Activated naive CD8-positive, alpha-beta T cell treated with anti-CD3 and anti-CD28 coated beads, Interleukin-2, amount 50 U/mL, for 24 hours (primary cell): ENCODE measurements around the gene TRMT2A.

Experiments used
- ATAC-seq: fragments of 150-1000 bp; cut with Tn5 transposase; one replicate; pipeline ENCODE4 v1.10.0; 2021
- DNase-seq: peaks from one replicate; pipeline ENCODE4 v3.0.0; 2021
- H3K27ac Mint-ChIP-seq: one replicate; pipeline ENCODE4 v1.8.0; 2021; ENCODE audit warnings: mild to moderate bottlenecking, mixed read lengths
- H3K27me3 Mint-ChIP-seq: one replicate; pipeline ENCODE4 v1.8.0; 2021; ENCODE audit warnings: mixed read lengths
- H3K36me3 Mint-ChIP-seq: one replicate; pipeline ENCODE4 v1.8.0; 2021; ENCODE audit warnings: low read depth, mixed read lengths
- H3K4me1 Mint-ChIP-seq: one replicate; pipeline ENCODE4 v1.8.0; 2021; ENCODE audit warnings: mixed read lengths
- H3K4me3 Mint-ChIP-seq: one replicate; pipeline ENCODE4 v1.8.0; 2021; ENCODE audit warnings: mild to moderate bottlenecking, moderate library complexity, mixed read lengths
- H3K9me3 Mint-ChIP-seq: one replicate; pipeline ENCODE4 v1.8.0; 2021; ENCODE audit warnings: mixed read lengths

TRMT2A gene

GRCh38 chr22:20124083-20124787 is 7.2 kb upstream of the TRMT2A start:
- no peak for ATAC-seq
- Mint-ChIP-seq H3K36me3 (peaks cover 53% of the 10 kb centered on the region), H3K4me1 (peaks cover 44% of the 10 kb centered on the region), H3K9me3 (no peaks in the 10 kb centered on the region), H3K27me3 (no peaks in the 10 kb centered on the region), H3K4me3 (no peak overlapping the region), H3K27ac (no peak overlapping the region)
- no peak for DNase-seq

DNA sequence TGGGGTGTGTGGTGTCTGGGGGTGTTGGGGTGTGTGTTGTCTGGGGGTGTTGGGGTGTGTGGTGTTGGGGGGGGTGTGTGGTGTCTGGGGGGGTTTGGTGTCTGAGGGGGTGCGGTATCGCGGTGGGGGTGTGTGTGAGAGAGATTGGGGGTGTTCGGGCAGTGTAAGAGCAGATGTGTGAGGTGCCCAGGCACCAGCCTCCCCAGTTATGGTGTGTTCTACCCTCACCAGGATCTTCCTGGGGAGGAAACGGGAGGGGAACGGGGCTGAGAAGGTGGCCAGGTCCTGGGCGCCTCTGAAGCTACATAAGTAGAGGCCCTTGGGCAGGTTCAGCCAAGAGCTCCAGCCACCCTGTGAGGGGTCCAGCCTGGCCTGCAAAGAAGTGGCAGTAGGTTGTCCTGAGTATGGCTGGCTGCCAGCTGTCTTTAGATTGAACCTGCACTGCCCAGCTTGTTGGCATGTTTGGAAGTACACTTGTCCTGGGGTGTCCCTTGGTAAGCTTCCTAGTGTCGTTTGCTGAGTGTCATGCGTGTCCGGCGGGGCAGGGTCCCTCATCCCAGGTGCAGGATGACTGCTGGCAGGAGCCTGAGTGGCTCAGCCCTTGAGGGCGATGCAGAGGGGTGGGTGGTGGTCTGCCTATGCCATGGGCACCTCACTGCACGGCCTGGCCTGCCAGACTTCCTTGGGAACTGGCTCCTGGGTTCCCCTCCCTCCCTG is 6.5 kb upstream of the TRMT2A start:
- H3K36me3 Mint-ChIP-seq: peaks cover 59% of the 10 kb centered on the region
- no peak overlapping the region for H3K4me3 Mint-ChIP-seq
- no peak for ATAC-seq
- H3K9me3 Mint-ChIP-seq: no peaks in the 10 kb centered on the region
- peaks cover 43% of the 10 kb centered on the region for H3K4me1 Mint-ChIP-seq
- no peak overlapping the region for H3K27ac Mint-ChIP-seq
- DNase-seq: no peak
- H3K27me3 Mint-ChIP-seq: no peaks in the 10 kb centered on the region

GRCh38 chr22:20121856-20122415 is 4.9 kb upstream of the TRMT2A start:
- peaks cover 60% of the 10 kb centered on the region for H3K36me3 Mint-ChIP-seq

GRCh38 chr22:20118300-20119020 is 1.4 kb upstream of the TRMT2A start:
- DNase-seq (no peak), ATAC-seq (no peak)
- Mint-ChIP-seq H3K4me1 (peaks cover 53% of the 10 kb centered on the region), H3K4me3 (peak overlapping the region; percentile 94), H3K36me3 (peaks cover 57% of the 10 kb centered on the region), H3K27ac (peak overlapping the region; percentile 94), H3K27me3 (peaks cover 3% of the 10 kb centered on the region), H3K9me3 (no peaks in the 10 kb centered on the region)

More at GRCh38 chr22:20121856-20122415, 4.9 kb upstream of the TRMT2A start:
- peak overlapping the region; percentile 74 for H3K27ac Mint-ChIP-seq
- no peak for DNase-seq
- H3K4me1 Mint-ChIP-seq: peaks cover 39% of the 10 kb centered on the region
- ATAC-seq: no peak
- H3K27me3 Mint-ChIP-seq: peaks cover 3% of the 10 kb centered on the region
- no peaks in the 10 kb centered on the region for H3K9me3 Mint-ChIP-seq
- peak overlapping the region; percentile 43 for H3K4me3 Mint-ChIP-seq

DNA sequence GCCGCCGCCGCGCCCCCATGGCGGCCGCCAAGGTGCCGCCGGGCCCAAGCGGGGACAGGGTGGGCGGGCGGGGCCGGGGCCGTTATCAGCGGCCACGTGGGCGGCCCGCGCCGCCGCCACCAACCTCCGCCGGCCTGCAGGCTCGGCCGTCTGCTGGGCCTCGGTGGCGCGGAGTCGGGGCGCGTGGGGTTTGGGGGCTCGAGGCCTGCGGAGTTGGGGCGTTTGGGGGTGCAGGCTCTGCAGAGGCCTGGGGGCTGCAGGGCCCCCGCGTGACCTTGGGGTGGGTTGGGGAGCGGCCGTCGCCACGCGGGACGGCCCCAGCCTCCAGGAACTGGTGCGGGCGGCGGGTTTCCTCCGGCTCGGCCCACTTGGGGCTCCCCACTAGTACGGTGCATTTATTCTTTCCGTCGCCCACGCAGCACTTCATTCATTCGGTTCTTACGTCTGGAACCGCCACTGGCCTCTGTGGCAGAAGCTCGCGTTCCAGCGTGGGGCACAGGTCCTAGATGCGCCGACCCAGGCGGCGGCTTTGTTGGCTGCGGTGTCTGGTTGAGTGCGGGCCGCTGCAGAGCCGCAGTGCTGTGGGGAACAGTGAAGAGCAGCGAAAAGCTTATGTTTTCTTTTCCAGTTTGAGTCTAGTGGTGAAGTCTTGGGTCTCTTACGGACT is 740 bp upstream of the TRMT2A start:
- Mint-ChIP-seq H3K9me3 (no peaks in the 10 kb centered on the region), H3K27ac (peak overlapping the region; percentile 94), H3K4me3 (peak overlapping the region; percentile 94), H3K4me1 (peaks cover 56% of the 10 kb centered on the region), H3K27me3 (peaks cover 3% of the 10 kb centered on the region), H3K36me3 (peaks cover 57% of the 10 kb centered on the region)
- DNase-seq (peak; percentile 86), ATAC-seq (peak; percentile 35)

DNA sequence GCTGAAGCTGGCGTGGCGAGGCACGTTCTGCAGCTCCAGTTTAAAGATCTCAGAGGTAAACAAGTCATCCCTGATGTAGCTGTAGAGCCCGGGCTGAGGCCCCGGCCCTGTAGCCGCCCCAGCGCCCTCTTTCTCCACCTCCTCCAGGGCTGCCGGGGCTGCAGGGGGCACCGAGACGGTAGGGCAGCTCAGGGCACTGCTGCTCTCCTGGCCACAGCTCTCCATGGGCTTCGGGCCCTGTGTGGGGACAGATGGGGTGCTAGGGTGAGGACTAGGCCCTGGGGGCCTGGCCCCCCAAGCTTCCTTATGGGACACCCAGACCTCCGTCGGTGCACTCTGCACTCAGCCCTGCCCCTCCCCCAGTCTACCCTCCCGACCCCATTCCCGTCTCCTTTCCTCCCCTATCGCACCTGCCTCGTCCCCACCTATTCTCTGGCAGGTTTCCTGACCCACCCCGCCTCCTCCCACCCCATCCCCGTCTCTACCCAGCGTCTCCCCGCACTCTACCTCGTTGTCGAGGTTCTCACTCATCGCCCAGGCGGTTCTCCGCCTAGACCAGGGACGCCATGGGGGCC is 563 bp downstream of the TRMT2A start:
- peaks cover 3% of the 10 kb centered on the region for H3K27me3 Mint-ChIP-seq
- peak overlapping the region; percentile 93 for H3K27ac Mint-ChIP-seq
- H3K4me1 Mint-ChIP-seq: peaks cover 57% of the 10 kb centered on the region
- peaks cover 49% of the 10 kb centered on the region for H3K36me3 Mint-ChIP-seq
- DNase-seq: no peak
- ATAC-seq: no peak
- H3K4me3 Mint-ChIP-seq: peak overlapping the region; percentile 89
- no peaks in the 10 kb centered on the region for H3K9me3 Mint-ChIP-seq

DNA sequence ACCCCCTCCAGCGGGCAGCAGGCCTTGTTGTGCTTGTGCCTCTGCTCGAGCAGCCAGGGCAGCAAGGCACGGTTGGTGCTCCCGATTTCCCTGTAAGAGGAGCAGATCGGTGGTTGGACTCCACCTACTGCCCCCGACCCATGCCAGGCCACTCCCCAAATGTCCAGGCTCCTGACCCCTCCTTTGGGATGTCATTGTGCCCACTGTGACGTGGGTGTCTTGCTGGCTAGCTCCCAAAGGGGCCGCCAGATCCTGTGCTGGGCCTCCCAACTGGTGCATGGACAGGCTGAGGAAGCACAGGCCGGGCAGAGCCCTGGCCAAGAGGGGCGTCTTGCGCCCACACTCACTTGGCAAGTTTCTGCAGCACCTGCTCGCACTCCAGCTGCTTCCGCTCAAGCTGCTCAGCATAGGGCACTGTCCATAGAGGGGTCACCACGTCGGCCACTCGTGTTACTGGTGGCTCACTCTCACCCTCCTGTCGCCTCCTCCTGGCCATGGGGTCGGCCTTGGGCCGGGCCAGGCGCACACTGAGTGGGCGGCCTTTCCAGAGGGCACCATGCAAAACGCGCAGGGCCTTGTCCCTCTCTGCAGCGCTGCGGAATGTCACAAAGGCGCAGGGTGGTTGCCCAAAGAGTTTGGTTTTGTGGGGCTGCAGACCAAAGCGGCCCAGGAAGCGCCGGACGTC is 1.2 kb downstream of the TRMT2A start, which contains the start of gene RANBP1:
RANBP1 (plus strand) TSS at position 414 of the 685 bp plus-strand sequence; CDS start at position 495, 81 bp downstream.
- H3K27ac Mint-ChIP-seq: peak within 1 kb of the TSS; percentile 93
- H3K9me3 Mint-ChIP-seq: no peaks in the 10 kb centered on the region
- peaks cover 60% of the 10 kb centered on the region for H3K4me1 Mint-ChIP-seq
- H3K27me3 Mint-ChIP-seq: peaks cover 3% of the 10 kb centered on the region
- ATAC-seq: no peak
- DNase-seq: no peak
- H3K4me3 Mint-ChIP-seq: peak within 1 kb of the TSS; percentile 89
- peaks cover 45% of the 10 kb centered on the region for H3K36me3 Mint-ChIP-seq

DNA sequence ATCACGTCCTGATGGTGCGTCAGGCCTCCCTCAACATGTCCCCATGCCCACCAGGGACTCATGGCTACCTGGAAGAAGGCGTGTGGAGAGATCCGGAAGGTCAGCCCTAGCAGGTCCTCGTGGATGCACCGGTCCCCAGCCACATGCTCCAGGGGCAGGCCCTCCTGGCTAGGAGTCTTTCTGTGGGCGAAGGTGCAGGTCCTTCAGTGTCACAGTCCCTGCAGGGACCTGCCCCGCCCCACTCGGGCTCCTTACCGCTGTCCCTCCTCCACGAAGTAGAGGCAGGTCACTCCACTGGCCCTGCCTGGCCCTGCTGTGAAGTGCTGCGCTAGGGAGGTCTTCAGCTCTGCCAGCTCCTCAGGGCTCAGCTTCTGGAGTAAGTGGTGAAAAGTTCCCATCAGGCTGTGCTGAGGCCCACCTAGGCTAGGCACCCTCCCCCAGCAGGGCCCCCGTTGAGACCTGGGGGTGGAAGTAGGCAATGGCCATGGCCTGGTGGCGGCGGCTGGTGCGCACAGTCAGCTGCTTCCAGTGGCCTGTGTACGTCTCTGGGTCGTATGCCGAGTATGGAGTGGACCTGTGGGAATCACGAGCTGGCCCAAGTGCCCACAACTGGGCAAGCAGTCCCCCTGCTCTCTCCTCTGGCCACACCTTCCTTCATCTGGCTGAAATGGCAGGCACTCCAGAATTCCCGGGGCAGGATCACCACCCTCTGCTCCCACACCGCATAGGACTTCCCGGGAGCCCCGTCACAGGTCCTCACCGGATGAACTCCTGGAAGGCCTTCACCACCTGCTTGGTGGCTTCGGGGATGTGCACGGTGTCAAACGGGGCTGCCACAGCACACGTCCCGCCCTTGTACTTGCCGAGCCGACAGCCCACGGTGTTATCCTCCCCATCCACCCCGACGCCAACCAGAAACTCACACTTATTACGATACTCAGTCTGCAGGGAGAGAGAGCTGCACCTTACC is 2.2 kb downstream of the TRMT2A start:
- Mint-ChIP-seq H3K36me3 (peaks cover 38% of the 10 kb centered on the region), H3K4me1 (peaks cover 59% of the 10 kb centered on the region), H3K27me3 (peaks cover 3% of the 10 kb centered on the region), H3K9me3 (no peaks in the 10 kb centered on the region), H3K27ac (peak overlapping the region; percentile 86), H3K4me3 (peak overlapping the region; percentile 89)
- ATAC-seq (no peak), DNase-seq (no peak)

DNA sequence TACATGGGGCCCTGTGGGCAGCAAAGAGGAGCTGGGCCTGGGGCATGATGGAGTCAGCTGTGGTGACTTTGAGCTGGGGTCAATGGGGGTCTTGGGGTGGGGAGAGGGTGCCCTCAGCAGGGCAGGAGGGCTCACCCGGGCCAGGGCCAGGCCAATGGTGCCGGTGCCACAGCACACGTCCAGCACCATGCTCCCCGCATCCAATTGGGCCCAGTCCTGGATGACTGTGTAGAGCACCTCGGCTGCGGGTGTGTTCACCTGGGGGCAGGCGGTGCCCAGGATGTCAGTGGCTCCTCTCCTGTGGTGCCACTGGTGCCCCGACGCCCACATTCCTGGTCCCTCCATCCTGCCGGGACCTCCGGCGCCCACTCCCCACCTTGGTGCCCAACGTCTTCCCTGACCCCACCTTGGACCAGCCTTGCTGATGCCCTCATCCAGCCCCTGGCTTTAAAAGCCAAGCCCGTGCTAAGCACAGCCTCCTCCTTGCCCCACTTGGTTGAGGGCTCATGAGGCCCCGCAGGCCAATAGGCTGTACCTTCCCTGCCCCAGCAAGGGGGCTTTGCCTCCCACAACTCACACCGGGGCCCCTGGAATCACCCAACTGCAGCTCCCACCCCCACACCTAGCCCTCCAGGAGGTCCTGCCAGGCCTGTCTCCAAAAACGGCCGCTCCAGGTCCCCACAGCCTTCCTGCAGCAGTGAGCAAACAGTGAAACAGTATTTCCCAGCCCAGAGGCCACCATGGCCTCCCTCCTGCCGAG is 3.3 kb downstream of the TRMT2A start:
- Mint-ChIP-seq H3K9me3 (no peaks in the 10 kb centered on the region), H3K4me1 (peaks cover 49% of the 10 kb centered on the region), H3K4me3 (peak overlapping the region; percentile 60), H3K27me3 (peaks cover 3% of the 10 kb centered on the region), H3K27ac (peak overlapping the region; percentile 86), H3K36me3 (peaks cover 30% of the 10 kb centered on the region)
- DNase-seq (no peak), ATAC-seq (no peak)

DNA sequence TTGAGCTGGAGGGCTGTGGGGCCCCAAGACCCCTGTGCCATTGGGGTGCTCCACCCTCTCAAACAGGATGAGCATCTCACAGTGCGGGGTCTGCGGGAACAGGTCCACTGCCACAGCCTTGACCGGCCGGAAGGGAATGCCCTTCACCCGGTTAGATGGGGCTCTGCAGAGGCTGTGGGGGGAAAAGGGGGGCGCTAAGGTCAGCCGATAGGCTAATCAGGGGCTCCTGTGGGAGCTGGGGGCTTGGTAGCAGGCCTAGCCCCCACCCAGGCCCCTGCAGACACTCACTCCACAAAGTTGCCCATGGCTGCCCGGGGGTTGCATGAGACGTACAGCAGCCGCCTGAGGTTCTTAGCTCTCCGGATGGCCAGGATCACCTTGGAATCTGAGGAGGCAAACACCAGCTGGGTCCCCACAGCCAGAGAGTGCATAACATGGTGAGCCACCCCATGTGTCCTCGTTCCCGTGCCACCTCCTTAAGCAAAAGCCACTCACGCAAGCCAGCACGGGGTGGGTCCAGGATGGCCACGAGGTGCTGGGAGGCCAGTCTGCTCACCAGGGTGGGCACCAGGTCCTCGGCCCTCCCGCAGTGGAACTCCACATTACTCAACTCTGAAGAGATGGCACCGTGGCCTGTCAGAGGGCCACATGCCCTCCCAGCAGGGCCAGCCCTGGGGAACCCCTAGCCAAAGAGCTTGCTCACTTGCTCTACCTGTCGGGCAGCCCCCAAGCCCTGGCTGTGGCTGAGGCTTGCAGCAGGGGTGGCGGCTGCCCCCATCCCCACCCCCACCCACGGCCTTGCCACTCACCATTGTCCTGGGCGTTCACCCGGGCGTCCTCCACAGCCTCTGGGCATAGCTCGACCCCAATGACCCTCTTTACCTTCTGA is 4.2 kb downstream of the TRMT2A start:
- H3K4me1 Mint-ChIP-seq: peaks cover 43% of the 10 kb centered on the region
- peaks cover 25% of the 10 kb centered on the region for H3K36me3 Mint-ChIP-seq
- no peak for ATAC-seq
- DNase-seq: no peak
- H3K4me3 Mint-ChIP-seq: no peak overlapping the region
- no peaks in the 10 kb centered on the region for H3K9me3 Mint-ChIP-seq
- H3K27me3 Mint-ChIP-seq: peaks cover 3% of the 10 kb centered on the region
- peak overlapping the region; percentile 95 for H3K27ac Mint-ChIP-seq
